OCI-LY1 (cell line): ENCODE results near the gene TOB1.

ENCODE experiments used
- EZH2 ChIP-seq: fragments of 200-600 bp; sonication (generic), shearing (Covaris generic); IDR thresholded peaks from 2 replicates; pipeline ENCODE4 v1.8.0; 2017; ENCODE audit warnings: borderline replicate concordance, mixed run types, mild to moderate bottlenecking, antibody characterized with exemption, low read length, moderate library complexity, mixed read lengths
- TF ChIP-seq, protein P1 (sequence below): fragments of 200-600 bp; sonication (generic), shearing (Covaris generic); IDR thresholded peaks from 2 replicates; pipeline ENCODE4 v1.5.1; 2017; ENCODE audit warnings: mild to moderate bottlenecking, antibody characterized with exemption, low read length, moderate library complexity, mixed read lengths

DNA sequence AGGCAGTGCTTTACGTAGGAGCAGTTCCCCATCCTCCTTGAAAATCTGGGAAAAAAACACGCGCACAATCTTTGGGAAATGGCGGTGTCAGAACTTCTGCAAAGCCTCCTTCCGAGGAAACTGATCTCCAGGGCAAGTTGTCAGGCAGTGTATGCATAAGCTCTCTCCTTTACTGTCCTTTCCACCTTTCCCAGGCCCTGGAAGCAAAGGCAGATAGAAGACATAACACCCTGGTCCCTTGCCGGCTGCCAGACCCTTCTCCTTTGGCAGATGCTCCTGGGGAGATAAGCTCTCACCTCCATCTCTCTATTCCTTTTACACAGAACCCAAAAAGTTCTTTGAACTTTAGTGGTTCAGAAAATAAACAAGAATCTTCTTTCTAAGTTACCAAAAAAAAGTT, 12.4 kb downstream of the TOB1 start:
- no peak for TF ChIP-seq EZH2
- TF ChIP-seq, protein P1, sequence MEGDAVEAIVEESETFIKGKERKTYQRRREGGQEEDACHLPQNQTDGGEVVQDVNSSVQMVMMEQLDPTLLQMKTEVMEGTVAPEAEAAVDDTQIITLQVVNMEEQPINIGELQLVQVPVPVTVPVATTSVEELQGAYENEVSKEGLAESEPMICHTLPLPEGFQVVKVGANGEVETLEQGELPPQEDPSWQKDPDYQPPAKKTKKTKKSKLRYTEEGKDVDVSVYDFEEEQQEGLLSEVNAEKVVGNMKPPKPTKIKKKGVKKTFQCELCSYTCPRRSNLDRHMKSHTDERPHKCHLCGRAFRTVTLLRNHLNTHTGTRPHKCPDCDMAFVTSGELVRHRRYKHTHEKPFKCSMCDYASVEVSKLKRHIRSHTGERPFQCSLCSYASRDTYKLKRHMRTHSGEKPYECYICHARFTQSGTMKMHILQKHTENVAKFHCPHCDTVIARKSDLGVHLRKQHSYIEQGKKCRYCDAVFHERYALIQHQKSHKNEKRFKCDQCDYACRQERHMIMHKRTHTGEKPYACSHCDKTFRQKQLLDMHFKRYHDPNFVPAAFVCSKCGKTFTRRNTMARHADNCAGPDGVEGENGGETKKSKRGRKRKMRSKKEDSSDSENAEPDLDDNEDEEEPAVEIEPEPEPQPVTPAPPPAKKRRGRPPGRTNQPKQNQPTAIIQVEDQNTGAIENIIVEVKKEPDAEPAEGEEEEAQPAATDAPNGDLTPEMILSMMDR, result no peak
